MV-4-11 (cell line): ENCODE measurements around the gene CEACAM6.
"Not testable (repeated sequence)": the region's sequence is repeated elsewhere in the genome, so short reads cannot be mapped to it uniquely, and the experiment has no call there.

Source experiments
- DNase-seq: peaks from one replicate; lab custom pipeline; 2025; lab: John Stamatoyannopoulos, UW

Gene CEACAM6

GRCh38 chr19:41746593-41747227 lies 8.6 kb upstream of the CEACAM6 start:
- peak; percentile 79 for DNase-seq

DNA sequence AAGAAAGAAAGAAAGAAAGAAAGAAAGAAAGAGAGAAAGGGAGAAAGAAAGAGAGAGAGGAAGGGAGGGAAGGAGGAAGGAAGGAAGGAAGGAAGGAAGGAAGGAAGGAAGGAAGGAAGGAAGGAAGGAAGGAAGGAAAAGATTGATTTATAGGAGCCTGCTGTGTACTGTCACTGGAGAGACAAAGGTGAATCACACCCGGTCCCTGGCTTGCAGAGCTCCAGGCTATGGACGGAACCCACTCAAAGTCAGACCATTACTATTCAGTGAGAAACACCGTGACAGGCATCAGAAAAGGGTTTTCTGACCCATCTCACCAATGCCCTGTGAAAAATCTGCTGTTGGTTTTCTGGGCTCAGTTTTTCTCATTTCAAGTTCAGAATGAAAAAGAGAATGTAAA lies 7.3 kb upstream of the CEACAM6 start:
- DNase-seq: no peak

DNA sequence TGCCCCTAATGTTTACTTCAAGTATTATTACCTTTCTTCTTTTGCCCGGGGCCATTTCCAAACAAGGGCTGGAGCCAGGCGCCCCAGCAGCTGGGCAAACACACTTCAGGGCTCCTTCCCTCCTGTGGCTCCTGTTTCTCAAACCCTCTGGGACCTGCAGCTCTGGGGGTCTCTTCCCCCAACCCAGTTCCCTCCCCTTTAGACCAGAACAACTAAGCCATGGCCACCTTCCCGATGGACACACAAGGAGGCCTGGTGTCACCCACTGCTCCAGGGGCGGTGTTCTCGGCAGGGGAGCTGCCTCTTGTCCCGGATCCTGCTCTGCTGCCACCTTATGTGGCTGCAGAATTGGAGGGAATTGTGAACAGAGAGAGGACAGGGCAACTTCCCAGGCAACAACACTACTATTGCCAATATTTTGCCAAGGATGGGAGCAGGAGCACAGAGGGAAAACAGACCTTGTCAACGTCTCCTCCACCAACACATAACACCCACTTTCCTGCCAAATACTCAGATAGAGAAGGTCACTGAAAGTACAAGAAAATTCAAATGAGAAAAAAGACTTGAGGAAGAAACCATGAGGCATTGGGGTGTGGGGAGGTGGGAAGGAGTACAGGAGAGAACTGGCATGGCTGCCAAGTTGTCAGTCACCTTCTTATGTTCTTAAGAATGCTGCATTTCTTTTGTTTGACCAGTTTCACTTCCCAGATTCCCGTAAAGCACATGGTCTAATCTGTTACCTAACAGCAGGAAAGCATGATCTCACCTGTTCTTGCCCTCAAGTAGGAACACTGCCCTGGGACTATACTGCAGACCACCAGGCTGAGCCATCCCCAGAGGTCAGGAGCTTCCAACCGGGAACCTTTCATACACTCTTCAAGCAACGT lies 4.8 kb upstream of the CEACAM6 start:
- DNase-seq: peak; percentile 23

DNA sequence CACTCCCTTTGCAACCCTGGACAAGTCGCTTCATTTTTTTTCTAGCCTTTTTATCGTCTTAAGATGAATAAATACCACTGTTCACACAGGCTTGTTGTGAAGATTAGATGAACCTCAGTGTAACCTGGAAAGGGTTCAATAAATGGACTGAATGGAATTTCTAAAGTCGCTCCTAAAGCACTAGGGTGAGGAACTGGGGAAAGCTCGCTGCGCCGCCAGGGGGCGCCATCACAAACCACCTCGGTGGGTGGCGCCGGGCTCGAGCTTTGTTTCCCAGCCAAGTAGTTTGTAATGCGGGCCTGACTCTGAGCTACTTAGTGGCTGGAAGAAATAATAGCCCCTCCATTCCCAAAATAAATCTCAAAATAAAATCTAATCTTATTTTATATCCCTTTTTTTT lies 2.2 kb upstream of the CEACAM6 start:
- DNase-seq: peak; percentile 64

GRCh38 chr19:41753936-41754529 lies 1.3 kb upstream of the CEACAM6 start:
- peak; percentile 63 for DNase-seq

DNA sequence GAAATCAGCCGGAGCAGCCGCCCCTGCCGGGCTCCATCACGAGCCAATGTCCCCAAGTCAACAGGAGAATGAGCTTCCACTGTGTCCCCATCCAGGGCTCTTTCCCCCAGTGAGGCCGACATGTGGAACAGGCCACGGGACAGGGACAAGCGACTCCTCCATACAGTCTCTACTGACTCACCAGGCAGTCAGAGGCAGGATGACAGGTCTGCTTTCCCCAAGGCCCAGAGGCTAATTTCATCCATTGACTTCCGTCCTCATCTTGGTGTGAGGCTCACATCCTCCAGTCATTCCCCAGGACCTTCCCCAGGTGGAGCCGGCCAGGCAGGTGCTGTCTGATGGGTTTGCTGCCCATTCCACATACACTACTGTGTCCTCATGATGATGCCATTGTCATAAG lies 3.5 kb downstream of the CEACAM6 start:
- no peak for DNase-seq

- no peak for DNase-seq
Observed at GRCh38 chr19:41767115-41767514, 11.8 kb downstream of the CEACAM6 start.

GRCh38 chr19:41768105-41768504 lies 12.8 kb downstream of the CEACAM6 start:
- DNase-seq: not testable (repeated sequence)

GRCh38 chr19:41769608-41770007 lies 14.3 kb downstream of the CEACAM6 start:
- no peak for DNase-seq

GRCh38 chr19:41771410-41771809 lies 16.1 kb downstream of the CEACAM6 start:
- no peak for DNase-seq

- DNase-seq: no peak
Observed at GRCh38 chr19:41774515-41774980, 19.2 kb downstream of the CEACAM6 start.

DNA sequence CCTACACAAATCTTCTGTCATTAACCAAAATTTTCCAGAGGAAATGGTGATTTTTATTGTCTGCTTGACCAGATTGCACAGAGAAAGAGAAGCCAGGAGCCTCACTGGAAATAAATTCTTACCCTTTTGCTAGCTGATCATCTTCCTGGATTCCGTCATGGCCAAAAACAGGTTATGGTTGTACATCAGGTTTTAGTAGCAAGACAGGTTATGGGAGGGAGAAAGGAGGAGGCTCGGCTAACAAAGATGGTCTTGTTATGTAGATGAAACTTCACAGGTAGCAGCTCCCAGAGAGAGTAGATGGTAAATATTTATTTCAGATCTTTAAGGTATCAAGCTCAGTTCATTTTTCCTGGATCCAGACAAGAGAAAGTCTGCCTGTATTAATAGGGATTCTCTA lies 21.4 kb downstream of the CEACAM6 start:
- no peak for DNase-seq

GRCh38 chr19:41783612-41784011 lies 28.3 kb downstream of the CEACAM6 start:
- DNase-seq: peak; percentile 59

GRCh38 chr19:41784312-41784711 lies 29.0 kb downstream of the CEACAM6 start:
- DNase-seq: peak; percentile 84

DNA sequence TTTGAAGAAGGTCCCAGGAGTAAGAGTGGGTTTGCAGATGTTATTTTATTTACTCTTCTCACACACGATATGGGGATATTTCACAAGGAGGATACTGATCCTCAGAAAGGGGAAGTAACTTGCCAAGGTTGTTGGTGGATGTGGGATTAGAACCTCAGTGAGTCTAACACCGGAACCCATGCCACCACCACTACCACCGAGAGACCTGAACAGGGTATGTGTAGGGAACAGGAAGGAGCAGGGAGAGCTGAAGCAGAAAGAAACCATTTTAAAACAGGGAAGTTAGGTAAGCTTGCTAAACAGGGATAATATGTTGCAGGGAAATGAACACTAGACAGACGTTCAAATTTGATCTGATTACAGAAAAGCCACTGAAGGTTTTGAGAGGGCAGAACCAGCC lies 29.4 kb downstream of the CEACAM6 start:
- DNase-seq: peak; percentile 99

- peak; percentile 96 for DNase-seq
Observed at GRCh38 chr19:41785653-41786052, 30.3 kb downstream of the CEACAM6 start.

GRCh38 chr19:41787055-41787454 lies 31.7 kb downstream of the CEACAM6 start:
- no peak for DNase-seq

DNA sequence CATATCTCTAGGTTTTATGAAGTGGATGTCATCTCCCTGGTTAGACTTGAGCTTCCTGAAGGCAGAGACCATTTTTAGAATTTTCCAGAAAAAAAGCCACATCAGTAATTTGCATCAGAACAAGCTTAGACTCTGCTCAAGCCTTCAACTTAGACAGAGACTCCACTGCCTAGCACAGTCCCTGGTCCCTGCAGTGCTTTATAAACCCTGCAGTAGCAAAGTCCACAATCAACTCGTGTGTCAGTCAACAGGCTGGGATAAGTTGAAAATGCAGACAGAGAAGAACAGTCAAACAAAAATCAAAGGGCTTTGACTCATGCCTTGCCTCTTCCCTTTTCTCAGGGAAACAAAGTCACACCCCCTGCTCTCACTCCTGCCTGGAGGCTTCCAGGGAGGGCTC lies 33.2 kb downstream of the CEACAM6 start:
- DNase-seq: not testable (repeated sequence)

DNA sequence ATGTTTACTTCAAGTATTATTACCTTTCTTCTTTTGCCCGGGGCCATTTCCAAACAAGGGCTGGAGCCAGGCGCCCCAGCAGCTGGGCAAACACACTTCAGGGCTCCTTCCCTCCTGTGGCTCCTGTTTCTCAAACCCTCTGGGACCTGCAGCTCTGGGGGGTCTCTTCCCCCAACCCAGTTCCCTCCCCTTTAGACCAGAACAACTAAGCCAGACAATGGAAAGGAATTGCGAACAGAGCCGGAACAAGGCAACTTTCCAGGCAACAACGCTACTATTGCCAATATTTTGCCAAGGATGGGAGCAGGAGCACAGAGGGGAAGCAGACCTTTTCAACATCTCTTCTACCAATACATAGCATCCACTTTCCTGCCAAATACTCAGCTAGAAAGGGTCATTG lies 33.7 kb downstream of the CEACAM6 start:
- not testable (repeated sequence) for DNase-seq

- peak; percentile 72 for DNase-seq
Observed at GRCh38 chr19:41792513-41793413, 37.4 kb downstream of the CEACAM6 start.

- no peak for DNase-seq
Observed at GRCh38 chr19:41793414-41793727, 38.0 kb downstream of the CEACAM6 start.

DNA sequence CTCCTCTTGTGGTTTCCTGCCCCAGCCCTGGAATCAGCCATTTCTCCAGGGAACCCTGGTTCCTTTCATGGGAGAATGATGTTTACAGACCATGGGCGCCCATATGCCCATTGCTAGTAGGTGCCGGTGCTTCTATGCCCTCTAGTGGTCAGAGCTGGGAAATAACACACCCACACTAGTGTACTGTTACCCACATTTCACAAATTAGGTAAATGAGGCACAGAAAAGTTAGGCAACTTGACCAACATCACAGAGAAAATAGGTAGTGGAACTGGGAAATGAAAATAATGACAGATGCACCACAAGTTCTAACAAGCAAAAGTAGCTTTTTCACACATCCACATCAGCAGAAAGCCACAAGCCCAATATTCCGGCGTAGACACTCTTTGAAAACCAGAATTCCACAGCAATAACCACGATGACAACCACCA lies 39.7 kb downstream of the CEACAM6 start:
- DNase-seq: peak; percentile 98
